ENCODE results near the gene CFAP161.
"Not testable (repeated sequence)": the region's sequence is repeated elsewhere in the genome, so short reads cannot be mapped to it uniquely, and the experiment has no call there.

The CFAP161 gene

GRCh38 chr15:81117581-81117980 lies 16.5 kb upstream of the CFAP161 start:
- H3K36me3 ChIP-seq (ENCODE audit: insufficient read depth, insufficient read length, low read length), result no peaks in the 10 kb centered on the region
- no peaks in the 10 kb centered on the region for H3K4me1 ChIP-seq (ENCODE audit: insufficient read depth, insufficient read length)
- H3K27me3 ChIP-seq (ENCODE audit: insufficient read depth, insufficient read length), result peaks cover 19% of the 10 kb centered on the region
- no peak overlapping the region for H3K9ac ChIP-seq (ENCODE audit: insufficient read length, low read depth)
- DNase-seq (ENCODE audit: low read depth, low spot score), result no peak
- TF ChIP-seq YY1 (IDR thresholded peaks at IDR 0.05; ENCODE audit: insufficient read depth, insufficient read length) (no peak), SUZ12 (IDR thresholded peaks at IDR 0.05; ENCODE audit: extremely low read depth, insufficient read depth, insufficient read length) (no peak), ZNF274 (IDR thresholded peaks at IDR 0.05; ENCODE audit: low read depth, low read length) (no peak)
- H3K4me3 ChIP-seq (ENCODE audit: insufficient read length, low read depth), result no peak overlapping the region
- peaks cover 15% of the 10 kb centered on the region for H3K9me3 ChIP-seq (ENCODE audit: insufficient read depth, low read length)

- Histone ChIP-seq H3K36me3 (ENCODE audit: insufficient read depth, insufficient read length, low read length) (no peaks in the 10 kb centered on the region), H3K4me3 (ENCODE audit: insufficient read length, low read depth) (no peak overlapping the region), H3K9me3 (ENCODE audit: insufficient read depth, low read length) (peaks cover 15% of the 10 kb centered on the region), H3K4me1 (ENCODE audit: insufficient read depth, insufficient read length) (no peaks in the 10 kb centered on the region), H3K27me3 (ENCODE audit: insufficient read depth, insufficient read length) (peaks cover 19% of the 10 kb centered on the region), H3K9ac (ENCODE audit: insufficient read length, low read depth) (no peak overlapping the region)
- TF ChIP-seq ZNF274 (IDR thresholded peaks at IDR 0.05; ENCODE audit: low read depth, low read length) (no peak), YY1 (IDR thresholded peaks at IDR 0.05; ENCODE audit: insufficient read depth, insufficient read length) (no peak), SUZ12 (IDR thresholded peaks at IDR 0.05; ENCODE audit: extremely low read depth, insufficient read depth, insufficient read length) (no peak)
- no peak for DNase-seq (ENCODE audit: low read depth, low spot score)
Measured at GRCh38 chr15:81118361-81118760, 15.7 kb upstream of the CFAP161 start.

- TF ChIP-seq ZNF274 (IDR thresholded peaks at IDR 0.05; ENCODE audit: low read depth, low read length) (no peak), SUZ12 (IDR thresholded peaks at IDR 0.05; ENCODE audit: extremely low read depth, insufficient read depth, insufficient read length) (no peak), YY1 (IDR thresholded peaks at IDR 0.05; ENCODE audit: insufficient read depth, insufficient read length) (no peak)
- no peaks in the 10 kb centered on the region for H3K4me1 ChIP-seq (ENCODE audit: insufficient read depth, insufficient read length)
- no peak overlapping the region for H3K4me3 ChIP-seq (ENCODE audit: insufficient read length, low read depth)
- no peak for DNase-seq (ENCODE audit: low read depth, low spot score)
- H3K27me3 ChIP-seq (ENCODE audit: insufficient read depth, insufficient read length), result peaks cover 19% of the 10 kb centered on the region
- H3K9me3 ChIP-seq (ENCODE audit: insufficient read depth, low read length), result peaks cover 15% of the 10 kb centered on the region
- H3K9ac ChIP-seq (ENCODE audit: insufficient read length, low read depth), result no peak overlapping the region
- no peaks in the 10 kb centered on the region for H3K36me3 ChIP-seq (ENCODE audit: insufficient read depth, insufficient read length, low read length)
Measured at GRCh38 chr15:81120069-81120468, 14.0 kb upstream of the CFAP161 start.

GRCh38 chr15:81126892-81127291 lies 7.2 kb upstream of the CFAP161 start:
- Histone ChIP-seq H3K36me3 (ENCODE audit: insufficient read depth, insufficient read length, low read length) (no peaks in the 10 kb centered on the region), H3K4me1 (ENCODE audit: insufficient read depth, insufficient read length) (no peaks in the 10 kb centered on the region)
- no peak for DNase-seq (ENCODE audit: low read depth, low spot score)

GRCh38 chr15:81141478-81141877 lies 7.4 kb downstream of the CFAP161 start:
- not testable (repeated sequence) for H3K4me3 ChIP-seq (ENCODE audit: insufficient read length, low read depth); DNase-seq (ENCODE audit: low read depth, low spot score); H3K36me3 ChIP-seq (ENCODE audit: insufficient read depth, insufficient read length, low read length); H3K9ac ChIP-seq (ENCODE audit: insufficient read length, low read depth); H3K27me3 ChIP-seq (ENCODE audit: insufficient read depth, insufficient read length); H3K4me1 ChIP-seq (ENCODE audit: insufficient read depth, insufficient read length); H3K9me3 ChIP-seq (ENCODE audit: insufficient read depth, low read length)

More at GRCh38 chr15:81126892-81127291, 7.2 kb upstream of the CFAP161 start:
- H3K4me3 ChIP-seq (ENCODE audit: insufficient read length, low read depth), result no peak overlapping the region
- TF ChIP-seq YY1 (IDR thresholded peaks at IDR 0.05; ENCODE audit: insufficient read depth, insufficient read length) (no peak), SUZ12 (IDR thresholded peaks at IDR 0.05; ENCODE audit: extremely low read depth, insufficient read depth, insufficient read length) (no peak), ZNF274 (IDR thresholded peaks at IDR 0.05; ENCODE audit: low read depth, low read length) (no peak)
- H3K27me3 ChIP-seq (ENCODE audit: insufficient read depth, insufficient read length), result no peaks in the 10 kb centered on the region
- H3K9ac ChIP-seq (ENCODE audit: insufficient read length, low read depth), result no peak overlapping the region
- H3K9me3 ChIP-seq (ENCODE audit: insufficient read depth, low read length), result no peaks in the 10 kb centered on the region

- Histone ChIP-seq H3K9ac (ENCODE audit: insufficient read length, low read depth) (no peak overlapping the region), H3K4me1 (ENCODE audit: insufficient read depth, insufficient read length) (no peaks in the 10 kb centered on the region), H3K36me3 (ENCODE audit: insufficient read depth, insufficient read length, low read length) (no peaks in the 10 kb centered on the region), H3K4me3 (ENCODE audit: insufficient read length, low read depth) (no peak overlapping the region), H3K27me3 (ENCODE audit: insufficient read depth, insufficient read length) (no peaks in the 10 kb centered on the region), H3K9me3 (ENCODE audit: insufficient read depth, low read length) (no peaks in the 10 kb centered on the region)
- no peak for DNase-seq (ENCODE audit: low read depth, low spot score)
- no peak for TF ChIP-seq ZNF274 (IDR thresholded peaks at IDR 0.05; ENCODE audit: low read depth, low read length)
Measured at GRCh38 chr15:81146006-81146405, 11.9 kb downstream of the CFAP161 start.

- TF ChIP-seq SUZ12 (IDR thresholded peaks at IDR 0.05; ENCODE audit: extremely low read depth, insufficient read depth, insufficient read length), result no peak
- no peak for TF ChIP-seq YY1 (IDR thresholded peaks at IDR 0.05; ENCODE audit: insufficient read depth, insufficient read length)
- no peak for TF ChIP-seq ZNF274 (IDR thresholded peaks at IDR 0.05; ENCODE audit: low read depth, low read length)
- no peak for DNase-seq (ENCODE audit: low read depth, low spot score)
- no peak overlapping the region for H3K9ac ChIP-seq (ENCODE audit: insufficient read length, low read depth)
- no peaks in the 10 kb centered on the region for H3K9me3 ChIP-seq (ENCODE audit: insufficient read depth, low read length)
- no peaks in the 10 kb centered on the region for H3K4me1 ChIP-seq (ENCODE audit: insufficient read depth, insufficient read length)
- H3K4me3 ChIP-seq (ENCODE audit: insufficient read length, low read depth), result no peak overlapping the region
- H3K36me3 ChIP-seq (ENCODE audit: insufficient read depth, insufficient read length, low read length), result no peaks in the 10 kb centered on the region
- H3K27me3 ChIP-seq (ENCODE audit: insufficient read depth, insufficient read length), result no peaks in the 10 kb centered on the region
Measured at GRCh38 chr15:81146466-81146865, 12.4 kb downstream of the CFAP161 start.

GRCh38 chr15:81151389-81151788 lies 17.3 kb downstream of the CFAP161 start:
- H3K27me3 ChIP-seq (ENCODE audit: insufficient read depth, insufficient read length), result no peaks in the 10 kb centered on the region
- TF ChIP-seq ZNF274 (IDR thresholded peaks at IDR 0.05; ENCODE audit: low read depth, low read length) (no peak), YY1 (IDR thresholded peaks at IDR 0.05; ENCODE audit: insufficient read depth, insufficient read length) (no peak), SUZ12 (IDR thresholded peaks at IDR 0.05; ENCODE audit: extremely low read depth, insufficient read depth, insufficient read length) (no peak)
- H3K36me3 ChIP-seq (ENCODE audit: insufficient read depth, insufficient read length, low read length), result no peaks in the 10 kb centered on the region
- DNase-seq (ENCODE audit: low read depth, low spot score), result no peak
- H3K9me3 ChIP-seq (ENCODE audit: insufficient read depth, low read length), result no peaks in the 10 kb centered on the region
- H3K9ac ChIP-seq (ENCODE audit: insufficient read length, low read depth), result no peak overlapping the region
- H3K4me3 ChIP-seq (ENCODE audit: insufficient read length, low read depth), result no peak overlapping the region
- no peaks in the 10 kb centered on the region for H3K4me1 ChIP-seq (ENCODE audit: insufficient read depth, insufficient read length)

Measured in NT2/D1 (cell line).